ENCODE results near the gene ESPNL.

ESPNL gene

GRCh38 chr2:238155761-238156694 is 55.9 kb downstream of the ESPNL start:
- Mint-ChIP-seq H3K4me1 (peaks cover 20% of the 10 kb centered on the region), H3K27me3 (ENCODE audit: low read depth) (peaks cover 25% of the 10 kb centered on the region), H3K27ac (peak overlapping the region; percentile 80 to 88 (median 83)), H3K36me3 (ENCODE audit: low read depth) (no peaks in the 10 kb centered on the region), H3K9me3 (no peaks in the 10 kb centered on the region), H3K4me3 (no peak overlapping the region)
- no peak for TF ChIP-seq CTCF (IDR thresholded peaks at IDR 0.05; ENCODE audit: unreplicated experiment in 3 of 3)

GRCh38 chr2:238157506-238158017 is 57.4 kb downstream of the ESPNL start:
- Mint-ChIP-seq H3K4me1 (peaks cover 20% of the 10 kb centered on the region), H3K36me3 (ENCODE audit: low read depth) (no peaks in the 10 kb centered on the region), H3K4me3 (peak overlapping the region; percentile 15 to 70 (median 63)), H3K27me3 (ENCODE audit: low read depth) (peaks cover 34% of the 10 kb centered on the region), H3K9me3 (no peaks in the 10 kb centered on the region), H3K27ac (peak overlapping the region; percentile 45 to 65 (median 64))
- no peak for TF ChIP-seq CTCF (IDR thresholded peaks at IDR 0.05; ENCODE audit: unreplicated experiment in 3 of 3)

- Mint-ChIP-seq H3K27ac (peak overlapping the region in 1 of 3 experiments; percentile 64), H3K9me3 (no peaks in the 10 kb centered on the region), H3K4me1 (peaks cover 20% of the 10 kb centered on the region), H3K4me3 (peak overlapping the region; percentile 44 to 70 (median 63)), H3K27me3 (ENCODE audit: low read depth) (peaks cover 39% of the 10 kb centered on the region), H3K36me3 (ENCODE audit: low read depth) (no peaks in the 10 kb centered on the region)
- TF ChIP-seq CTCF (IDR thresholded peaks at IDR 0.05; ENCODE audit: unreplicated experiment in 3 of 3): no peak
Measured at GRCh38 chr2:238158018-238158508, 57.9 kb downstream of the ESPNL start.

- Mint-ChIP-seq H3K27ac (peak within 1 kb of the TSS in 1 of 3 experiments; percentile 64), H3K9me3 (no peaks in the 10 kb centered on the region), H3K27me3 (ENCODE audit: low read depth) (peaks cover 43% of the 10 kb centered on the region), H3K36me3 (ENCODE audit: low read depth) (no peaks in the 10 kb centered on the region), H3K4me1 (peaks cover 20% of the 10 kb centered on the region), H3K4me3 (peak within 1 kb of the TSS; percentile 70 to 72 (median 72))
- peak; percentile 39 to 65 (median 64) for TF ChIP-seq CTCF (IDR thresholded peaks at IDR 0.05; ENCODE audit: unreplicated experiment in 3 of 3)
Measured at GRCh38 chr2:238158509-238159070, 58.5 kb downstream of the ESPNL start, which contains the start of gene ERFE. ERFE (plus strand) TSS chr2:238158970; CDS start chr2:238159008, 38 bp downstream.

GRCh38 chr2:238159071-238159539 is 59.0 kb downstream of the ESPNL start:
- Mint-ChIP-seq H3K27me3 (ENCODE audit: low read depth) (peaks cover 43% of the 10 kb centered on the region), H3K27ac (no peak overlapping the region), H3K9me3 (no peaks in the 10 kb centered on the region)

More at GRCh38 chr2:238159071-238159539, 59.0 kb downstream of the ESPNL start:
- peak overlapping the region; percentile 60 to 72 (median 72) for H3K4me3 Mint-ChIP-seq
- no peaks in the 10 kb centered on the region for H3K36me3 Mint-ChIP-seq (ENCODE audit: low read depth)
- TF ChIP-seq CTCF (IDR thresholded peaks at IDR 0.05; ENCODE audit: unreplicated experiment in 3 of 3): no peak
- H3K4me1 Mint-ChIP-seq: peaks cover 17% of the 10 kb centered on the region

All from nephron (organoid).